Keratinocyte (primary cell): ENCODE results near the gene P2RX1.

Source experiments
- EZH2 ChIP-seq: IDR thresholded peaks from one replicate; pipeline ENCODE4 v1.6.1; 2012; ENCODE audit warnings: inconsistent platforms, mild to moderate bottlenecking, low read length, moderate library complexity
- TF ChIP-seq, protein P1 (sequence below), 3 experiments: IDR thresholded peaks in 1 of 3; conservative IDR thresholded peaks in 1 of 3; optimal IDR thresholded peaks in 1 of 3; 2 replicates in 2 of 3; 3 replicates in 1 of 3; pipeline versions ENCODE3 to v1.5.1; 2011; ENCODE audit warnings: low read length in 3 of 3, mild to moderate bottlenecking in 3 of 3, moderate library complexity in 2 of 3, control low read depth in 1 of 3, inconsistent platforms in 1 of 3; ENCODE audit not compliant: insufficient read depth in 2 of 3; ENCODE audit errors: extremely low read depth in 1 of 3

DNA sequence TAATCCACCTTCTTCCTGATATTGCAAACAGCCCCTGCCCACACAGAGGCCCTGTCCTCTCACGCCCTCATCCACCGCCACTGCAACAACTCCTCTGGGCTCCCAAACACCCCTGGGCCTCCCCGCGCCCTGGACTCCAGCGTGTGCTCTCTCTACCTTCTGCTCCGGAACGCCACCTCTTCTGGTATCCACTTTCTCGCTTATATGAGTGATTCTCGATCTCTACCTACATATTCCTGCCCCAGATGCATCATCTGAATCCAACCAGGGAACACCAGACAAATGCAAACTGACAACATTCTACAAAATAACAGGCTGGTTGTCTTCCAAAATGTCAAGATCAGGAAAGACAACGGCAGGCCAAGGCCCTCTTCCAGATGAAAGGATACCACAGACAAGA, 42.4 kb downstream of the P2RX1 start:
- TF ChIP-seq EZH2: no peak
- TF ChIP-seq, protein P1, sequence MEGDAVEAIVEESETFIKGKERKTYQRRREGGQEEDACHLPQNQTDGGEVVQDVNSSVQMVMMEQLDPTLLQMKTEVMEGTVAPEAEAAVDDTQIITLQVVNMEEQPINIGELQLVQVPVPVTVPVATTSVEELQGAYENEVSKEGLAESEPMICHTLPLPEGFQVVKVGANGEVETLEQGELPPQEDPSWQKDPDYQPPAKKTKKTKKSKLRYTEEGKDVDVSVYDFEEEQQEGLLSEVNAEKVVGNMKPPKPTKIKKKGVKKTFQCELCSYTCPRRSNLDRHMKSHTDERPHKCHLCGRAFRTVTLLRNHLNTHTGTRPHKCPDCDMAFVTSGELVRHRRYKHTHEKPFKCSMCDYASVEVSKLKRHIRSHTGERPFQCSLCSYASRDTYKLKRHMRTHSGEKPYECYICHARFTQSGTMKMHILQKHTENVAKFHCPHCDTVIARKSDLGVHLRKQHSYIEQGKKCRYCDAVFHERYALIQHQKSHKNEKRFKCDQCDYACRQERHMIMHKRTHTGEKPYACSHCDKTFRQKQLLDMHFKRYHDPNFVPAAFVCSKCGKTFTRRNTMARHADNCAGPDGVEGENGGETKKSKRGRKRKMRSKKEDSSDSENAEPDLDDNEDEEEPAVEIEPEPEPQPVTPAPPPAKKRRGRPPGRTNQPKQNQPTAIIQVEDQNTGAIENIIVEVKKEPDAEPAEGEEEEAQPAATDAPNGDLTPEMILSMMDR (optimal IDR thresholded peaks at IDR 0.05 in 1 of 3, IDR thresholded peaks at IDR 0.05 in 1 of 3, conservative IDR thresholded peaks at IDR 0.05 in 1 of 3; ENCODE audit: extremely low read depth in 1 of 3, insufficient read depth in 2 of 3, low read length in 3 of 3): no peak
